K562 (cell line): ENCODE data around the gene XBP1. TPM values are rescaled to one million over a fixed set of nuclear protein-coding genes. Genes with fewer than 3 reads are reported as not detected.

Source experiments
- ARID3B ChIP-seq: fragments of 250-450 bp; sonication (Bioruptor Pico); IDR thresholded peaks from 2 replicates; pipeline ENCODE4 v1.4.0; 2020; ENCODE audit warnings: borderline replicate concordance
- DACH1 ChIP-seq: fragments of 450-650 bp; IDR thresholded peaks from 2 replicates; pipeline ENCODE4 v1.6.1; 2018; ENCODE audit not compliant: partially characterized antibody
- HDAC3 ChIP-seq: fragments of 450-650 bp; IDR thresholded peaks from 2 replicates; pipeline ENCODE4 v1.6.1; 2018; ENCODE audit warnings: borderline replicate concordance, mild to moderate bottlenecking, moderate library complexity; ENCODE audit not compliant: partially characterized antibody
- HDAC6 ChIP-seq: IDR thresholded peaks from 2 replicates; pipeline ENCODE4 v1.6.1; 2012; ENCODE audit warnings: low read depth, mild to moderate bottlenecking, control low read depth, inconsistent platforms, low read length, moderate library complexity
- MEIS2 ChIP-seq: fragments of 450-650 bp; IDR thresholded peaks from 2 replicates; pipeline ENCODE4 v1.6.1; 2014; ENCODE audit warnings: mild to moderate bottlenecking; ENCODE audit not compliant: partially characterized antibody
- NCOR1 ChIP-seq: fragments of 450-650 bp; IDR thresholded peaks from 2 replicates; pipeline ENCODE4 v1.6.1; 2016; ENCODE audit warnings: mild to moderate bottlenecking, moderate library complexity
- NFE2L1 ChIP-seq: fragments of 450-650 bp; IDR thresholded peaks from 2 replicates; pipeline ENCODE4 v1.6.1; 2016; ENCODE audit warnings: missing genetic modification characterization, low read depth, mild to moderate bottlenecking, missing compliant biosample characterization, moderate library complexity, borderline replicate concordance
- NFIC ChIP-seq: fragments of 450-650 bp; IDR thresholded peaks from 2 replicates; pipeline ENCODE4 v1.6.1; 2017; ENCODE audit warnings: mild to moderate bottlenecking, inconsistent platforms
- NRF1 ChIP-seq, 2 experiments: fragments of 450-650 bp; IDR thresholded peaks in 1 of 2; conservative IDR thresholded peaks in 1 of 2; 2 replicates each; pipeline ENCODE4 v1.6.1; 2014; ENCODE audit warnings: mild to moderate bottlenecking in 2 of 2
- POLR2B ChIP-seq: fragments of 450-650 bp; IDR thresholded peaks from 2 replicates; pipeline ENCODE4 v1.6.1; 2018; ENCODE audit warnings: low read depth; ENCODE audit not compliant: partially characterized antibody
- RUNX1 ChIP-seq: sonication (generic); IDR thresholded peaks from 2 replicates; pipeline ENCODE4 v1.6.1; 2016; ENCODE audit warnings: antibody characterized with exemption, low read depth
- SAP30 ChIP-seq: fragments of 200-600 bp; sonication (generic); IDR thresholded peaks from 2 replicates; pipeline ENCODE4 v1.6.1; 2012; ENCODE audit warnings: borderline replicate concordance, low read depth, mild to moderate bottlenecking, moderate library complexity, low read length, control low read depth, inconsistent platforms; ENCODE audit not compliant: insufficient read depth, poor library complexity, severe bottlenecking
- SMAD4 ChIP-seq: fragments of 250-450 bp; sonication (Bioruptor Pico); conservative IDR thresholded peaks from 2 replicates; pipeline ENCODE4 v1.8.0; 2021; ENCODE audit warnings: inconsistent platforms, mild to moderate bottlenecking, moderate library complexity
- ZNF12 ChIP-seq: sonication (generic); formaldehyde crosslinking; IDR thresholded peaks from 2 replicates; pipeline ENCODE4 v1.4.0; 2020; ENCODE audit warnings: mild to moderate bottlenecking, missing genetic modification reagents
- ZNF146 ChIP-seq: IDR thresholded peaks from one replicate; pipeline ENCODE4 v1.6.1; 2018; ENCODE audit warnings: missing compliant biosample characterization; ENCODE audit not compliant: unreplicated experiment
- ZNF274 ChIP-seq: IDR thresholded peaks from 2 replicates; pipeline ENCODE4 v1.6.1; 2011; ENCODE audit warnings: low read depth, mild to moderate bottlenecking, low read length, moderate library complexity, borderline replicate concordance
- ZNF583 ChIP-seq: fragments of 250-450 bp; sonication (Bioruptor Pico); IDR thresholded peaks from 2 replicates; pipeline ENCODE4 v1.4.0; 2020
- polyA plus RNA-seq, 8 experiments: library from polyadenylated mRNA; depleted of rRNA in 4 of 8; stranded (reverse) in 5 of 8; unstranded in 3 of 8; fragments of >200 nt; fragmentation: Nextera tagmentation in 2 of 8; fragmentation: Illumina TruSeq in 1 of 8; extraction: Ambion mirVana in 2 of 8; extraction: Trizol in 1 of 8; gene quantifications; 2 replicates each; pipeline versions ENCODE4 v1.2.1 to v1.2.3, GENCODE V29; 2011 to 2014; ENCODE audit warnings: inconsistent platforms in 1 of 8, missing spikeins in 1 of 8
- total RNA-seq, 7 experiments: library from RNA; depleted of rRNA in 6 of 7; stranded (reverse); fragments of >200 nt in 6 of 7; fragmentation: Illumina TruSeq in 2 of 7; extraction: Trizol in 2 of 7; gene quantifications; 2 replicates each; pipeline versions ENCODE4 v1.2.1 to v1.2.3, GENCODE V29; 2011 to 2021; ENCODE audit warnings: low replicate concordance in 1 of 7
- TF ChIP-seq, protein P1 (sequence below), 2 experiments: fragments of 150-350 bp in 1 of 2; IDR thresholded peaks; 2 replicates each; pipeline ENCODE4 v1.6.1; 2012 to 2016; ENCODE audit warnings: low read depth in 2 of 2, low read length in 2 of 2, mild to moderate bottlenecking in 1 of 2, moderate library complexity in 1 of 2

XBP1 gene
- total and polyA plus RNA-seq, 9 of the 15 experiments (the other 6 are each of a cell fraction or from before 2014, with no cell fraction given): 25.0 to 218 (median 94.6) TPM

DNA sequence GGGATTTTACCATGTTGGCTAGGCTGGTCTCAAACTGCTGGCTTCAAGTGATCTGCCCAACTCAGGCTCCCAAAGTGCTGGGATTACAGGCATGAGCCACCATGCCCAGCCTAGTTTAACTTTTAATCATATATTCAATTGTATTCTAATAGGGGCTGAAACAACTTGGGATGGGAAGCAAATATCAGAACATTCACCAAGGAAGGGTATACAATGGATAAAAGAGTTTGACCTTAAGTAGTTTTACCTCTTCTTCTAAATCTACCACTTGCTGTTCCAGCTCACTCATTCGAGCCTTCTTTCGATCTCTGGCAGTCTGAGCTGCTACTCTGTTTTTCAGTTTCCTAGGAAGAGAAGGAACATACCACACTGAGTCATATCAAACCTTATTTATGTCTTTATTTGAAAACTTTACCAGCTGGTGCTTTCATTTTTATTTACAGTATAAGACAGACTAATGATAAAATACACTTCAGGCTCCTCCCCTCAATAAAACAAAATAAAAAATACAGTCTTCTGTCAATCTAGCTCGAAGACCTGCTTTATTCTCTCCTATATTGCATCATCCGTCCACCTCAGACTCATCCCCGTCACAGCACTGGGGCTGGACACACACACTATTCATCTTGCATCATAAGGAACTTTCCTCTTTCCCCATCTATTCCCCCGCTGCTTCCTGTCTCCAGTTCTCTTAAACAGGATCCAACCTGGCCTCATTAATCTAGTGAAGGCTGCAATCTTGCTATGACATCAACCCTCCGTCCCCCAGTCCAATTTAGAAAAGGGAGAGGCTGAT lies 1.4 kb downstream of the XBP1 start (continued):
- TF ChIP-seq RUNX1: no peak
- TF ChIP-seq, protein P1, sequence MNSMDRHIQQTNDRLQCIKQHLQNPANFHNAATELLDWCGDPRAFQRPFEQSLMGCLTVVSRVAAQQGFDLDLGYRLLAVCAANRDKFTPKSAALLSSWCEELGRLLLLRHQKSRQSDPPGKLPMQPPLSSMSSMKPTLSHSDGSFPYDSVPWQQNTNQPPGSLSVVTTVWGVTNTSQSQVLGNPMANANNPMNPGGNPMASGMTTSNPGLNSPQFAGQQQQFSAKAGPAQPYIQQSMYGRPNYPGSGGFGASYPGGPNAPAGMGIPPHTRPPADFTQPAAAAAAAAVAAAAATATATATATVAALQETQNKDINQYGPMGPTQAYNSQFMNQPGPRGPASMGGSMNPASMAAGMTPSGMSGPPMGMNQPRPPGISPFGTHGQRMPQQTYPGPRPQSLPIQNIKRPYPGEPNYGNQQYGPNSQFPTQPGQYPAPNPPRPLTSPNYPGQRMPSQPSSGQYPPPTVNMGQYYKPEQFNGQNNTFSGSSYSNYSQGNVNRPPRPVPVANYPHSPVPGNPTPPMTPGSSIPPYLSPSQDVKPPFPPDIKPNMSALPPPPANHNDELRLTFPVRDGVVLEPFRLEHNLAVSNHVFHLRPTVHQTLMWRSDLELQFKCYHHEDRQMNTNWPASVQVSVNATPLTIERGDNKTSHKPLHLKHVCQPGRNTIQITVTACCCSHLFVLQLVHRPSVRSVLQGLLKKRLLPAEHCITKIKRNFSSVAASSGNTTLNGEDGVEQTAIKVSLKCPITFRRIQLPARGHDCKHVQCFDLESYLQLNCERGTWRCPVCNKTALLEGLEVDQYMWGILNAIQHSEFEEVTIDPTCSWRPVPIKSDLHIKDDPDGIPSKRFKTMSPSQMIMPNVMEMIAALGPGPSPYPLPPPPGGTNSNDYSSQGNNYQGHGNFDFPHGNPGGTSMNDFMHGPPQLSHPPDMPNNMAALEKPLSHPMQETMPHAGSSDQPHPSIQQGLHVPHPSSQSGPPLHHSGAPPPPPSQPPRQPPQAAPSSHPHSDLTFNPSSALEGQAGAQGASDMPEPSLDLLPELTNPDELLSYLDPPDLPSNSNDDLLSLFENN (IDR thresholded peaks at IDR 0.05; ENCODE audit: low read depth in 2 of 2, low read length in 2 of 2): no peak
- no peak for TF ChIP-seq NRF1 (conservative IDR thresholded peaks at IDR 0.05 in 1 of 2, IDR thresholded peaks at IDR 0.05 in 1 of 2)
- no peak for TF ChIP-seq SAP30
- no peak for TF ChIP-seq ARID3B
- peak; percentile 16; the same call in 1 of the 2 replicates for TF ChIP-seq SMAD4 (CRISPR knock-in tag)
- no peak for TF ChIP-seq ZNF12 (CRISPR knock-in tag)
- no peak for TF ChIP-seq HDAC6
- TF ChIP-seq NFIC: no peak
- TF ChIP-seq DACH1: peak; percentile 31
- TF ChIP-seq NFE2L1 (tag): no peak
- peak; percentile 69 for TF ChIP-seq POLR2B
- no peak for TF ChIP-seq ZNF146 (CRISPR knock-in tag)
- TF ChIP-seq NCOR1: no peak
- TF ChIP-seq HDAC3: no peak
- no peak for TF ChIP-seq ZNF583 (CRISPR knock-in tag)
- no peak for TF ChIP-seq ZNF274
- TF ChIP-seq MEIS2: peak; percentile 35
